SU-DHL-6 (cell line): ENCODE results near the gene PTTG1IP2.
A peak's percentile ranks its signal among the peaks of the same experiment; 100 is the strongest.

Experiments used
- EZH2phosphoT487 ChIP-seq: fragments of 200-600 bp; sonication (generic), shearing (Covaris generic); conservative IDR thresholded peaks from 2 replicates; pipeline ENCODE4 v1.6.1; 2018; ENCODE audit warnings: mild to moderate bottlenecking, antibody characterized with exemption, low read length, moderate library complexity, mixed read lengths
- TF ChIP-seq, protein P1 (sequence below): fragments of 200-600 bp; sonication (generic); IDR thresholded peaks from one replicate; pipeline ENCODE4 v1.5.1; 2017; ENCODE audit warnings: antibody characterized with exemption, mild to moderate bottlenecking, low read length, moderate library complexity; ENCODE audit not compliant: insufficient read depth, poor library complexity, severe bottlenecking

DNA sequence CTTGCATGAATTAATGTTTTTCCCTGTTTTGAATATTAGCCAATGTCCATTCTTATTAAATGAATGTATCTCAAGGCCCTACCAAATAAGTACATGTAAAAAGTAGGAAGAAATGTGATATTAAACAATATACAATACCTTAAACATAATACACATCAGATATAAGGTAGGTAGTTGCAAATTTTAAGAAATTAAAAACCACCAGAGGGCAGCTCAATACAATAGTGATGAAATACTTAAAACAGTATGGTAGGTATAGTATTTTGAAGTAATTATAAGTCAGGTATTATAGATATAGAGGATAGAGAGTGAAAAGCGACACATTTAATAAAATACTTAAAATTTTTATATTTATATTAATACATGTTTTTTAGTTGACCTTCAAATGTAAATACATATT, 83.1 kb downstream of the PTTG1IP2 start:
- TF ChIP-seq, protein P1, sequence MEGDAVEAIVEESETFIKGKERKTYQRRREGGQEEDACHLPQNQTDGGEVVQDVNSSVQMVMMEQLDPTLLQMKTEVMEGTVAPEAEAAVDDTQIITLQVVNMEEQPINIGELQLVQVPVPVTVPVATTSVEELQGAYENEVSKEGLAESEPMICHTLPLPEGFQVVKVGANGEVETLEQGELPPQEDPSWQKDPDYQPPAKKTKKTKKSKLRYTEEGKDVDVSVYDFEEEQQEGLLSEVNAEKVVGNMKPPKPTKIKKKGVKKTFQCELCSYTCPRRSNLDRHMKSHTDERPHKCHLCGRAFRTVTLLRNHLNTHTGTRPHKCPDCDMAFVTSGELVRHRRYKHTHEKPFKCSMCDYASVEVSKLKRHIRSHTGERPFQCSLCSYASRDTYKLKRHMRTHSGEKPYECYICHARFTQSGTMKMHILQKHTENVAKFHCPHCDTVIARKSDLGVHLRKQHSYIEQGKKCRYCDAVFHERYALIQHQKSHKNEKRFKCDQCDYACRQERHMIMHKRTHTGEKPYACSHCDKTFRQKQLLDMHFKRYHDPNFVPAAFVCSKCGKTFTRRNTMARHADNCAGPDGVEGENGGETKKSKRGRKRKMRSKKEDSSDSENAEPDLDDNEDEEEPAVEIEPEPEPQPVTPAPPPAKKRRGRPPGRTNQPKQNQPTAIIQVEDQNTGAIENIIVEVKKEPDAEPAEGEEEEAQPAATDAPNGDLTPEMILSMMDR = peak; percentile 27
- no peak for TF ChIP-seq EZH2phosphoT487
